Measurements from ENCODE around the gene KDM1B.

KDM1B gene

GRCh38 chr6:18244251-18244650 lies 89.0 kb downstream of the KDM1B start:
- no peak for TF ChIP-seq CTCF (IDR thresholded peaks at IDR 0.05; ENCODE audit: low read depth, low read length)

GRCh38 chr6:18245079-18245478 lies 89.9 kb downstream of the KDM1B start:
- H3K4me3 ChIP-seq (ENCODE audit: low read depth, low read length), result no peak overlapping the region
- H3K4me1 ChIP-seq, result no peaks in the 10 kb centered on the region
- no peak for TF ChIP-seq CTCF (IDR thresholded peaks at IDR 0.05; ENCODE audit: low read depth, low read length)
- no peaks in the 10 kb centered on the region for H3K27me3 ChIP-seq
- H3K36me3 ChIP-seq, result peaks cover 85% of the 10 kb centered on the region
- no peak for DNase-seq
- no peaks in the 10 kb centered on the region for H3K9me3 ChIP-seq

More at GRCh38 chr6:18244251-18244650, 89.0 kb downstream of the KDM1B start:
- no peaks in the 10 kb centered on the region for H3K9me3 ChIP-seq
- no peak for DNase-seq
- H3K27me3 ChIP-seq, result no peaks in the 10 kb centered on the region
- H3K4me3 ChIP-seq (ENCODE audit: low read depth, low read length), result no peak overlapping the region
- no peaks in the 10 kb centered on the region for H3K4me1 ChIP-seq
- peaks cover 80% of the 10 kb centered on the region for H3K36me3 ChIP-seq

- Histone ChIP-seq H3K27me3 (no peaks in the 10 kb centered on the region), H3K9me3 (no peaks in the 10 kb centered on the region), H3K36me3 (peaks cover 86% of the 10 kb centered on the region), H3K4me3 (ENCODE audit: low read depth, low read length) (no peak overlapping the region), H3K4me1 (no peaks in the 10 kb centered on the region)
- no peak for TF ChIP-seq CTCF (IDR thresholded peaks at IDR 0.05; ENCODE audit: low read depth, low read length)
- DNase-seq, result no peak
Measured at GRCh38 chr6:18245642-18246041, 90.4 kb downstream of the KDM1B start.

- Histone ChIP-seq H3K4me3 (ENCODE audit: low read depth, low read length) (no peak overlapping the region), H3K36me3 (peaks cover 88% of the 10 kb centered on the region), H3K4me1 (no peaks in the 10 kb centered on the region), H3K27me3 (no peaks in the 10 kb centered on the region), H3K9me3 (no peaks in the 10 kb centered on the region)
- no peak for TF ChIP-seq CTCF (IDR thresholded peaks at IDR 0.05; ENCODE audit: low read depth, low read length)
- DNase-seq, result no peak
Measured at GRCh38 chr6:18246205-18246604, 91.0 kb downstream of the KDM1B start.

- H3K4me1 ChIP-seq, result no peaks in the 10 kb centered on the region
- peaks cover 88% of the 10 kb centered on the region for H3K36me3 ChIP-seq
- no peaks in the 10 kb centered on the region for H3K27me3 ChIP-seq
- no peak for TF ChIP-seq CTCF (IDR thresholded peaks at IDR 0.05; ENCODE audit: low read depth, low read length)
- no peak overlapping the region for H3K4me3 ChIP-seq (ENCODE audit: low read depth, low read length)
- DNase-seq, result no peak
- H3K9me3 ChIP-seq, result no peaks in the 10 kb centered on the region
Measured at GRCh38 chr6:18247002-18247401, 91.8 kb downstream of the KDM1B start.

GRCh38 chr6:18248698-18249097 lies 93.5 kb downstream of the KDM1B start:
- no peaks in the 10 kb centered on the region for H3K4me1 ChIP-seq
- H3K9me3 ChIP-seq, result no peaks in the 10 kb centered on the region
- H3K4me3 ChIP-seq (ENCODE audit: low read depth, low read length), result no peak overlapping the region
- H3K27me3 ChIP-seq, result no peaks in the 10 kb centered on the region
- H3K36me3 ChIP-seq, result peaks cover 80% of the 10 kb centered on the region
- DNase-seq, result no peak
- TF ChIP-seq CTCF (IDR thresholded peaks at IDR 0.05; ENCODE audit: low read depth, low read length), result no peak

All from BE2C (cell line).